Activated T-cell treated with anti-CD3 and anti-CD28 coated beads for 48 hours (primary cell): ENCODE data around the gene PAQR5.
"Not testable (repeated sequence)": the region's sequence is repeated elsewhere in the genome, so short reads cannot be mapped to it uniquely, and the experiment has no call there.

Experiments
- DNase-seq: peaks from one replicate; pipeline ENCODE4 v3.0.0-alpha.2; 2020; ENCODE audit warnings: low read depth

Gene PAQR5

GRCh38 chr15:69298697-69299441 is at the start of gene PAQR5:
Gene PAQR5 (plus strand): TSS chr15:69298912. CDS start chr15:69360081, 61,169 bp downstream.
- DNase-seq: no peak

DNA sequence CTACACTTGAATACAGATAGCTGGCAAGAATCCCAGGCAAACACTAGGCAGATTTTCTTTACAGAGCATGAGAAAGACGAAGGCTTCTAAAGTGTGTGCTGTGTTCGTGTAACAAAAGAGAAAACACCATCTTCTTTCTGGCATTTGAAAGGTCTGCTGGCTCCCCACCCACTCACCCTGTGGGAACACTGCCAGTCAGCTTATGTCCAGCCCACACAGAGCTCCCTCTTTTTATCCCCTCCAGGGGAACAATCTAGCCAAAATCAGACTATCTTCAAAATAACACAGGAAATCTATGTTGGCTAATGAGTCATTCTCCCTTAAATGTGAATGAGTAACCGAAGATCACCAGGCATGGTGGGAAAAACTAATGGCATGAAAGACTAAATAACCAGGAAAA is 45.6 kb upstream of the PAQR5 start:
- DNase-seq: no peak

DNA sequence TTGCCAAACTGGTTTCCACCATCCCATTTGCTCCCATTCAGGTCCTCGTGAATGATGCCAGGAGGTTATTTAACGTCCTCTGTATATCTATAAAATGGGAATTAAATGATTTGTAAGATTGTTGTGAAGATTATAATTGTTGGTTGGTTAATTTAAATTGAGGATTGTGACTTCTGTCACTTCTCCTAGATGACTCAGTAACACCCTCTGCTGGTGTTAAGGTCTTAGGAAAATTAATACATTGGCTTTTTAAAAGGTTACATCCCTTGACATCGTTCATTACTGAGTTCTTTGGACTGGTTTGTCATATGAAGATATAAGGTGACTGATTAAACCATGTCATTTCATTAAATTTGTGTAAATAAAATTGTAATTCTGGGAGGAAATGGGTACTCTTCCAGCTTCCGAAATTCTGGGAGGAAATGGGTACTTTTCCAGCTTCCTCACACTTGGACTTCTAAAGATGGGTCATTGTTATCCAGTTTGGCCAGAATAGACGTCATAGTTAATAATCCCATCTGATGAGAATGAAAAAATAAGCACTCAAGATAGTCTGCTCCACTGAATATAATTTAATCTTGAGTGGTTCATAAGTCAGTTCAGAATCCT is 33.3 kb upstream of the PAQR5 start:
- no peak for DNase-seq

- no peak for DNase-seq
Observed at GRCh38 chr15:69271217-69271616, 27.5 kb upstream of the PAQR5 start.

DNA sequence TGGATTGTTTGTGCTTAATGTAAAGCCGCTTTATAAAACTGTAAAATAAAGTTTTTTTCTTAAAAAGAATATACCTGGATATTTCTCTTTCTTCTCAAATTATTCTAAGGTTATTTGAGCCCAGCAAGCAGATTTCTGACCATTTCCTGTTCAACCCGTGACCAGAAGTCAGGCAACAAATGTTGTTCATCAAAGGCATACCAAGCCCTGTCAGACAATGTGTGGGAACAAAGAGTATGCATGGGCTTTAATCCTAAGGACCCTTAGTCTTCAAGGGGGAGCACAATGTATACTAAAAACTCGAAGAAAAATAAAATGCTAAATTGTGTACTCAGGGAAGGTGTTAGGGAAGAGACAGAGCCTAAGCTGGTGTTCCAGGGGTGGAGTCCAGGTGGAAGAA is 26.6 kb upstream of the PAQR5 start:
- no peak for DNase-seq

GRCh38 chr15:69272891-69273290 is 25.8 kb upstream of the PAQR5 start:
- DNase-seq: no peak

GRCh38 chr15:69275074-69275670 is 23.5 kb upstream of the PAQR5 start:
- DNase-seq: no peak

DNA sequence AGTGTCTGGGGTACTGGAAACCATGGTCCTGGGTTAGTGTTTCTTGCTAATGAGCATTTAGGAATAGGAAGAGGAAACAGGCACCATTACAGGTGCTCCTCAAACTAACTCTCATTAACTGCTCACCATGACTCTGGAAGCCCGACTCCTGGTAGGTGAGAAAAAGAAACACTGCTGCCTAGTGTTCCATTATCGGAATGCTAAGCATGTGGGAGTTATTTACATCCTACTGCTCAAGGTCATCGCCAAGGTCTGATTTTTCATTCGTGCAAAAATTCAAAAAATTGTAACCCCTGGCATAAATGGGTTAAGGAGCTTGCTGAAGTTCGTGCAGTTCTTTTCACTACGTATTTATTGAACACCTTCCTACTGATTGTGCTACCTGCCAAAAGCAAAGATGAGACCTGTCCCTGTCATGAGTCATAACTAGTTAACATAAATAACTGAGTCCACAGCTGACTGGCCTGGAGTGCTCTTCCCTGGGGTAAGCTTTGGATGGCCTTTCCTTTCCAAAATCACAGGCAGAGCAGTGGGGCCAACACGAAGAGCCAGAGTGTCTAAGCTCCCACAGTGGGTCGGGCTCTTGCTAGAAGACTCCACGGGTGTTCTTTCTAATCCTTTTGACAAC is 22.7 kb upstream of the PAQR5 start:
- DNase-seq: no peak

- DNase-seq: no peak
Observed at GRCh38 chr15:69277316-69277715, 21.4 kb upstream of the PAQR5 start.

DNA sequence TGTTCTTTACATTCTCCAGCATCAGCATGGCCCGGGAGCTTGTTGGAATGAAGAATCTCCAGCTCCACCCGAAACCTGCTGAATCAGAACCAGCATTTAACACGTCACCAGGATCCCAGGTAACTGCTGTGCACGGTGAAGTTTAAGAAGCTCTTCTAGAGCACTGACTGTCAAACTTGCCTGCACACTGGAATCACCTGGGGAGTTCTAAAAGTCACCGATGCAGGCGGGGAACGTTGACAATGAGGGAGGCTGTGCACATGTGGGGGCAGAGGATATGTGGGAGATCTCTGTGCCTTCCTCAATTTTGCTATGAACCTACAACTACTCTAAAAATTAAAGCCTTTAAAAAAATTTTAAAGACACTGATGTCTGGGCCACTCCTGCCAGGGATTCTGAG is 19.1 kb upstream of the PAQR5 start:
- DNase-seq: no peak

GRCh38 chr15:69280783-69281182 is 17.9 kb upstream of the PAQR5 start:
- DNase-seq: no peak

DNA sequence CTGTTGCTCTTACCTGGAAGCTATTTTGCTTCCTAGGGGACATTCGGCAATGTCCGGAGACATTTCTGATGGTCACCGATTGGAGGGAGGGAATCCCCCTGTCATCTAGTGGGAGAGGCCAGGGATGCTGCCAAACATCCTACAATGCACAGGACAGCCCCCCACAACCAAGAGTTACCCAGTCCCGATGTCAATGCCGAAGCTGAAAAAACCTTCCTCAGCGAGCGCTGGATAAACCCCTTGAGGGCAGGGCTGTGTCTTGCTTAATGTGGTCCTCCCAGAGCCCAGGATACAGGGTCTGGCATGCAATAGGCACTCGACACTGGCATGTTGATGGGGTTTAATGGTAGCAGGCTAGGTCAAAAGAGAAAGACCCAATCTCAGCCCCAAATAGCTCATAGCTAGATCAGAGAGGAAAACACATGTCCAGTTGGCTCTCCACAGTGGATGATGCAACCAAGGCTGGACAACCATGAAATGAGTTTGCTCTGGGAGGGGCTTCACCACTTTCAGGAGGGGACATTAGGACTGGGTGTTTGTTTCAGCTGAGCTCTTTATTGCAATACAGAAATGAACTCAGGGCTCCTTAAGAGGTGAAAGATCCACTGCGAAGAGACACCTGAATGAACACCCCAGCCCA is 16.5 kb upstream of the PAQR5 start:
- DNase-seq: no peak

- DNase-seq: no peak
Observed at GRCh38 chr15:69285834-69286233, 12.9 kb upstream of the PAQR5 start.

- no peak for DNase-seq
Observed at GRCh38 chr15:69288011-69288410, 10.7 kb upstream of the PAQR5 start.

DNA sequence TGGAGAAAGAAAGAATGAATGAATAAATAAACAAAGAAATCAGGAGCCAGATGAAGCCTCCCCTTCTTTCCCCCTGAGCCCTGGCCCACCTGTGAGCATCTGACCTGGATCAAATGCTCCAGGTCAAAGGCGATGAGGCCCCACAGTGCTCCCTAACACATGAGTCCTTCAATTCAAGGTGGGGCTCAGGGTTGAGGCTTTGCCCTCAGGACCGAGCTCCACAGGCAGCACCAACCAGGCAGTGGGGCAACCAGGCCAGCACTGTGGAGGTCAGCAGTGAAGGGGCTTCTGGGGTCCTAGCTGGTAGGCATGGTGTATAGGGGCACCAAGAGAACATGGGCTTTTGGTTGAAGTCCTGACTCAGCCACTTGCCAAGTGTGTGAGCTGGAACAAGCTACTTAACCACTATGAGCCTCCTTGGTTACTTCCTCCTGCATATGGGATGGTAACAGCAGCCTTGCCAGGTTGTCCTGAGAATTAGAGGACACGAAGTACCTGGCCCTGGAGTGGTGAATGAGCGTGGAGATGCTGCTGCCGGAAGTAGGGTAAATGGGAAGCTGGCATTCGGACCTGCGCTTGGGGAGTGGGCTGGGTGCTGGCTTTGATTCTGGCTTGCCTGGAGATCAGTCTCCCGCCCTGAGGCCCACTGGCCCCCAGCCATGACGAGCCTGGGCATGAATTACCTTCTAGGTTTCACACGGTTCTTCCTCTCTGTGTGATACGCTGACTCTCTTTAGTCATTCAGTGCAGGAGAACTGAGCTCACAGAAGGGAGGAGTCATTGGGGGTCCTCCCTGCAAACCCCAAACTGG is 10.0 kb upstream of the PAQR5 start:
- DNase-seq: no peak

GRCh38 chr15:69289342-69290146 is 9.2 kb upstream of the PAQR5 start:
- DNase-seq: no peak

DNA sequence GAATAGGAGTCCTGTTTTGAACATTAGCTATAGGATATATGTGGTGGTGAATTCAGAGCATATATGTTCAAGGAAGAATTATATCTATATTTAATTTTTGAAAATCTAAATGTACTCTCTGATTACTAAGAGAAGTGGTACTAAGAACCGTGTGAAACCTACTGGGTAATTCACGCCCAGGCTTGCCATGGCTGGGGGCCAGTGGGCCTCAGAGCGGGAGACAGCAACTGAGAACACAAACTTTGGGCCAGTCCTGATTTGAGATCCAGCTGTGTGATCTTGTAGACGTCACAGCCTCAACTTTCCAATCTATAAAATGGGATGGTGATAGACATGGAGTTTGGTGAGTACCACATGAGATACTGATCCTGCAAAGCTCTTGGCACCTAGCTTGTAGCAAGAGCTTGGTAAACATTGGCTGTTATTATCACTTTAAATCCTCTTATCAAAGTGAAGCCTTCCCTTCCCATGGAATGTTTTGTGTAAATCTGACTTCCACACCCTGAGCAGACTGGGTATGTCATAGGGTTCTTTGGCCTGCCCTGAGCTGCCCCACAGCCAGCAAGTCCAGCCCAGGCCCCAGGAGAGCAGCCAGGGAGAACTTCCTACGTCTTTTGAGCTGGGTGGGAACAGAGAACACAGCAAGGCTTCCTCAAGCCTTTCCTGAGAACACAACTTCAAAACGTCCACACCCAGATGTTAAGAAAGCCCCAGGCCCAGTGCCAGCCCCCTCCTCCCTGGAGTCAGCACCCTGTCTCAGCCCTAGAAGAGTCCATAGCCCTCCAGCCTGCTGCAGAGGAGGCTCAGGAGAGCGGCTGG is 8.2 kb upstream of the PAQR5 start:
- no peak for DNase-seq

DNA sequence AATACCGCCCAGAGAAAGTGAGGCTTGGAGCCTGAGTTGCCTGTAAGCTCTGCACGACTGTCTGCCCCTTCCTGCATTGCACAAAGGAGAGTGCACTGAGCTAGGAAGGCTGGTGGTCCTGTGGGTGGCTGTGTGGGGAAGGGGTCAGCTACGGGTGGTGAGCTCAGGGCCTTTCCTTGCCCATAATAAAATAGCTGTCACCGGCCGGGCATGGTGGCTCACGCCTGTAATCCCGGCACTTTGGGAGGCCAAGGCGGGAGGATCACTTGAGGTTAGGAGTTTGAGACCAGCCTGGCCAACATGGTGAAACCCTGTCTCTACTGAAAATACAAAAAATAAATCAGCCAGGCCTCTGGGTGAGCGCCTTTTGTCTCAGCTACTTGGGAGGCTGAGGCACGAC is 7.1 kb upstream of the PAQR5 start:
- DNase-seq: not testable (repeated sequence)

DNA sequence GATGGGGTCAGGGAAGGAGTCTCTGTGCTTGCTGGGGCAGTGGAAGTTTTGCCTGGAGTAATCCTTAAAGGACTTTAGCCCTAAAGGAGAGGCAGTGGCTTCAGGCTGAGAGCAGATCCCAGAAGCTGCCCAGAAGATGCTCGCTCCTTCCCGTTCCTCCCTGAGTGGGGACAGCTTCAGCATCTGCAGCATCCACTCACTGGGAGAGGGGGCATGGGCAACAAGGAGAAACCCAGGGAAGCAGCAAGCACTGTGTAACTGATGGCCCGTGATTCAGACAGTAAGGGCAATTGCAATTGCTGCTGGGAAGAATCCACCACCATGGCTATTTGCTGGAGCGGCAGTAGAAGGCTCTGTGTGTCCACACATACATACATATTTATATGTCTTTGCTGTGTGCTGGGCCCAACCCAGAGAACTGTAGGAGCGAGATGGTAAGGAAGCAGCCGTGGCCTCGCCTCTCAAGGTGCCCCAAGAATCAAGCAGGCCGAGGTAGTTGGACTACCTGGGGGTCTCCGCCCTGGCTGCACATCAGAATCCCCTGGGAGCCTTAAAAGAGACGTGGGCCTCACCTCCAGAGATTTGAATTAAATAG is 5.8 kb upstream of the PAQR5 start:
- no peak for DNase-seq
